Prostate gland (tissue), 2 donors: ENCODE data around the gene PSMD14.

Experiments used
- CTCF ChIP-seq, 4 experiments: fragments of 200-600 bp in 2 of 4; fragments of 450-650 bp in 2 of 4; sonication (generic) in 2 of 4; IDR thresholded peaks; 1 replicate in 3 of 4; 2 replicates in 1 of 4; pipeline ENCODE4 v1.5.1; 2016 to 2019; ENCODE audit warnings: antibody characterized with exemption in 4 of 4, mild to moderate bottlenecking in 2 of 4, moderate library complexity in 2 of 4
- POLR2A ChIP-seq: fragments of 450-650 bp; IDR thresholded peaks from one replicate; pipeline ENCODE4 v1.6.1; 2016; ENCODE audit warnings: antibody characterized with exemption, mild to moderate bottlenecking
- POLR2AphosphoS5 ChIP-seq: sonication (generic); formaldehyde crosslinking; IDR thresholded peaks from one replicate; pipeline ENCODE4 v1.6.1; 2017; ENCODE audit warnings: antibody characterized with exemption

GRCh38 chr2:161316701-161317100 lies 8.5 kb downstream of the PSMD14 start:
- TF ChIP-seq POLR2AphosphoS5: no peak
- TF ChIP-seq CTCF (IDR thresholded peaks at IDR 0.05): no peak
- TF ChIP-seq POLR2A: no peak
